Measurements from ENCODE around the gene LRSAM1. TPM values are rescaled to one million over a fixed set of nuclear protein-coding genes. Genes with fewer than 3 reads are reported as not detected.

Gene LRSAM1
- polyA plus RNA-seq, 1 donor (not counting 4 experiments of a cell fraction or from before 2014, with no cell fraction given), result 5.2 TPM

GRCh38 chr9:127482662-127483061 lies 31.4 kb downstream of the LRSAM1 start:
- DNase-seq (ENCODE audit: low read depth, low spot score) (no peak), FAIRE-seq (no peak)
- no peak for TF ChIP-seq CTCF (optimal IDR thresholded peaks at IDR 0.05 in 1 of 3, IDR thresholded peaks at IDR 0.05 in 1 of 3, conservative IDR thresholded peaks at IDR 0.05 in 1 of 3; ENCODE audit: extremely low read depth in 1 of 3, insufficient read depth in 2 of 3, low read length in 3 of 3)
- TF ChIP-seq EZH2 (IDR thresholded peaks at IDR 0.05; ENCODE audit: low read length), result no peak
- Histone ChIP-seq H3K4me2 (ENCODE audit: control insufficient read depth, extremely low read depth, insufficient read depth, low read depth, low read length) (no peak overlapping the region), H3K27ac (ENCODE audit: control insufficient read depth, insufficient read depth, low read length) (no peak overlapping the region), H3K9ac (ENCODE audit: control insufficient read depth, extremely low read depth, insufficient read depth, low read length) (no peak overlapping the region), H4K20me1 (ENCODE audit: control insufficient read depth, extremely low read depth, insufficient read depth, low read length) (no peaks in the 10 kb centered on the region), H3K36me3 (ENCODE audit: control insufficient read depth in 2 of 2, extremely low read depth in 1 of 2, insufficient read depth in 2 of 2, low read length in 2 of 2) (peaks cover 26 to 28% of the 10 kb centered on the region in 2 experiments), H3K4me3 (ENCODE audit: control insufficient read depth in 2 of 3, extremely low read depth in 1 of 3, insufficient read depth in 2 of 3, low read depth in 1 of 3, low read length in 3 of 3) (no peak overlapping the region), H3K4me1 (ENCODE audit: control insufficient read depth, extremely low read depth, insufficient read depth, low read length) (no peaks in the 10 kb centered on the region), H3K27me3 (ENCODE audit: control insufficient read depth, extremely low read depth, insufficient read depth, low read length) (no peaks in the 10 kb centered on the region), H3K79me2 (ENCODE audit: control insufficient read depth, insufficient read depth, low read length) (no peaks in the 10 kb centered on the region), H3K9me1 (ENCODE audit: control insufficient read depth, extremely low read depth, insufficient read depth, low read length) (no peaks in the 10 kb centered on the region), H3K9me3 (ENCODE audit: control insufficient read depth, low read depth, low read length) (no peaks in the 10 kb centered on the region), H2AFZ (ENCODE audit: control insufficient read depth, low read length) (no peak overlapping the region)
- dilution Hi-C loops (cut with MboI; ENCODE audit: extremely low pct_ligation_motif_present, low sequenced_read_pairs), result no loop called here

DNA sequence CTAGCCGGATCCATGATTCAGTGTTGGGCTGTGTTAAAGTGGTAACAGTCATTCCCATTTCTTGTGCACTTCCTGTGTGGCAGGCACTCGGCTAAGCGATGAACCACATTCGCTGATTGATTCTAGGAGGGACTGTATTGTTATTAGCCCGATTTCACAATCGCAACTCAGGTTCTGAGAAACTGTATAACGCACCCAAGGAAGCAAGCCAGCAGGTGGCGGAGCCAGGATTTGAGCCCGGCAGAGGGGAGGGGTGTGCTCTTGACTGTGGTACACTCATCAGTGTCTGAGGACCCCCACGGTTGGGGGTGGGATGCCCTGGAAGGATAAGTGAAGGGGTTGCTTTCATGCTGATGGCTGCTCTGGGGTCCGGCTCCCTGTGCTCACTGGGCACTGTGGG lies 34.7 kb downstream of the LRSAM1 start:
- Histone ChIP-seq H3K36me3 (ENCODE audit: control insufficient read depth in 2 of 2, extremely low read depth in 1 of 2, insufficient read depth in 2 of 2, low read length in 2 of 2) (peaks cover 12 to 24% of the 10 kb centered on the region in 2 experiments), H4K20me1 (ENCODE audit: control insufficient read depth, extremely low read depth, insufficient read depth, low read length) (no peaks in the 10 kb centered on the region), H3K27ac (ENCODE audit: control insufficient read depth, insufficient read depth, low read length) (no peak overlapping the region), H3K79me2 (ENCODE audit: control insufficient read depth, insufficient read depth, low read length) (no peaks in the 10 kb centered on the region), H2AFZ (ENCODE audit: control insufficient read depth, low read length) (no peak overlapping the region), H3K9ac (ENCODE audit: control insufficient read depth, extremely low read depth, insufficient read depth, low read length) (no peak overlapping the region), H3K9me3 (ENCODE audit: control insufficient read depth, low read depth, low read length) (no peaks in the 10 kb centered on the region), H3K4me1 (ENCODE audit: control insufficient read depth, extremely low read depth, insufficient read depth, low read length) (no peaks in the 10 kb centered on the region), H3K9me1 (ENCODE audit: control insufficient read depth, extremely low read depth, insufficient read depth, low read length) (no peaks in the 10 kb centered on the region), H3K4me2 (ENCODE audit: control insufficient read depth, extremely low read depth, insufficient read depth, low read depth, low read length) (no peak overlapping the region), H3K27me3 (ENCODE audit: control insufficient read depth, extremely low read depth, insufficient read depth, low read length) (no peaks in the 10 kb centered on the region), H3K4me3 (ENCODE audit: control insufficient read depth in 2 of 3, extremely low read depth in 1 of 3, insufficient read depth in 2 of 3, low read depth in 1 of 3, low read length in 3 of 3) (no peak overlapping the region)
- no peak for TF ChIP-seq CTCF (optimal IDR thresholded peaks at IDR 0.05 in 1 of 3, IDR thresholded peaks at IDR 0.05 in 1 of 3, conservative IDR thresholded peaks at IDR 0.05 in 1 of 3; ENCODE audit: extremely low read depth in 1 of 3, insufficient read depth in 2 of 3, low read length in 3 of 3)
- TF ChIP-seq EZH2 (IDR thresholded peaks at IDR 0.05; ENCODE audit: low read length), result no peak
- dilution Hi-C loops (cut with MboI; ENCODE audit: extremely low pct_ligation_motif_present, low sequenced_read_pairs), result no loop called here
- no peak for DNase-seq (ENCODE audit: low read depth, low spot score)
- no peak for FAIRE-seq
